Aortic smooth muscle cell (primary cell): ENCODE data around the gene SLC25A39. TPM values are rescaled to one million over a fixed set of nuclear protein-coding genes. Genes with fewer than 3 reads are reported as not detected.

ENCODE experiments used
- total RNA-seq: library from RNA; depleted of rRNA; stranded (reverse); fragments of >200 nt; gene quantifications from 2 replicates; pipeline ENCODE4 v1.2.3, GENCODE V29; 2014

Gene SLC25A39, protein sequence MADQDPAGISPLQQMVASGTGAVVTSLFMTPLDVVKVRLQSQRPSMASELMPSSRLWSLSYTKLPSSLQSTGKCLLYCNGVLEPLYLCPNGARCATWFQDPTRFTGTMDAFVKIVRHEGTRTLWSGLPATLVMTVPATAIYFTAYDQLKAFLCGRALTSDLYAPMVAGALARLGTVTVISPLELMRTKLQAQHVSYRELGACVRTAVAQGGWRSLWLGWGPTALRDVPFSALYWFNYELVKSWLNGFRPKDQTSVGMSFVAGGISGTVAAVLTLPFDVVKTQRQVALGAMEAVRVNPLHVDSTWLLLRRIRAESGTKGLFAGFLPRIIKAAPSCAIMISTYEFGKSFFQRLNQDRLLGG
- total RNA-seq, result 60.7 and 67.2 TPM in 2 replicates

DNA sequence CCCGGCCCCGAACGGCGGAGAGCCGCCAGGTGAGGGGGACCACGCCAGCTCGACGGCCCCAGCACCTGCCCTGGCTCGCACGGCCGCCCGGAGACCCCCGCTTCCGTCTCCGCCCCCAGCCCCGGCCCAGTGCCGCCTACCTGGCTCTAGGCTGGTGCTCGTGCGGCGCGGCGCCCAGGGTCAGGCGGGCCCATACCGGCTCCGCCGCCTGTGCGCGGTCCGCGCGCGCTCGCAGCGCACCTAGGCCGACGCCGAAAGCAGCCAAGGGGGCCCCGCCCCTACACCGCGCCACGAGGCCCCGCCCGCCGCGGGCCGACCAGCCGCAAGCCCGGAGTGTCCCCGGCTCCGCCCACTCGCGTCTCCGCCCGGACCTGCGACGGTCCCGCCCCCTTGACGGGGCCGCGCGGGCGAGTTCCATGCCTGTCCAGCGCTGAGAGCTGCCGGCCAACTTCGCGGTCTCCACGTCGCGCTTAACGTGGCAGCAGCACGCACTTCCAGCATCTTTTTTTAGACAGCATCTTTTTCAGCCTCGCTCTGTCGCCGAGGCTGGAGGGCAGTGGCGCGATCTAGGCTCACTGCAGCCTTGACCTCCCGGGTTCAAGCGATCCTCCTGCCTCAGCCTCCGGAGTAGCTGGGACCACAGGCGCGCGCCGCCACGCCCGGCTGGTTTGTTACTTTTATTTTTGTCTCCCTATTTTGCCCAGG lies at the start of gene SLC25A39:
Gene SLC25A39 (minus strand): TSS at position 253 of the 705 bp plus-strand sequence. CDS start 1,261 bp downstream, outside the sequence.

DNA sequence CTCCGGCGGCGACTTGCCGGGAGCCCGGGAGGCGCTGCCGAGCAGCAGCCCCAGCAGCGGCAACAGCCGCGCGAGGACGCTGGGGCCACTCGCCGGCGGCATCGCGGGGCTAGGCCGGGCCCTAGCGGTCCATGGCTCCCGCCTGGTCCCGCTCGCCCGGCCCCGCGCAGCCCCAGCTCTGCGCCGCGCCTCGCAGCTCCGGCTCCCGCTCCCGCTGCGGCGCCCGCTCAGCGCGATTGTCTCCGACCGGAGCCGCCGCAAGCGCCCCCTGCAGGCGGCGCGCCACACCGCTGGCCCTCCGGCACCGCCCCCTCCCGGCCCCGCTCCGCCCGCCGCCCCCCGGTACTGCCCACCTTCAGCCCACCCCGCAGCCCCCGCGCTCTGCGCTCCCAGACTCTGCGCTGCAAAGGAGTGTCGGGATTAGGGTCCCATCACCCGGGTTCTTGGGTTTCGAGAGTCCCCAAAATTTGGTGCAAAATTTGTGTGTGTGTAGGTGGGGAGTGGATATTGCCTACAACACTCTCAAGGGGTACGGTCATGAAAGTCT lies 39.1 kb upstream of the SLC25A39 start, which contains the start of gene FAM171A2:
Gene FAM171A2 (minus strand): TSS at position 241 of the 547 bp plus-strand sequence. CDS start 139 bp downstream, at position 102.

DNA sequence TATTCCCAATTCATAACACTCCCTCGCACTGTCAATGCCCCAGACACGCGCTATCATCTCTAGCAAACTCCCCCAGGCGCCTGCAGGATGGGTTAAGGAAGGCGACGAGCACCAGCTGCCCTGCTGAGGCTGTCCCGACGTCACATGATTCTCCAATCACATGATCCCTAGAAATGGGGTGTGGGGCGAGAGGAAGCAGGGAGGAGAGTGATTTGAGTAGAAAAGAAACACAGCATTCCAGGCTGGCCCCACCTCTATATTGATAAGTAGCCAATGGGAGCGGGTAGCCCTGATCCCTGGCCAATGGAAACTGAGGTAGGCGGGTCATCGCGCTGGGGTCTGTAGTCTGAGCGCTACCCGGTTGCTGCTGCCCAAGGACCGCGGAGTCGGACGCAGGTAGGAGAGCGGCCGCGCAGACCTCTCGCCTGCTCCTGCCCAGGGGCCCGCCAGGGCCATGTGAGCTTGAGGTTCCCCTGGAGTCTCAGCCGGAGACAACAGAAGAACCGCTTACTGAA lies 20.4 kb upstream of the SLC25A39 start, which contains the start of gene GRN:
Gene GRN (plus strand): TSS at position 364 of the 515 bp plus-strand sequence. CDS start 3,863 bp downstream, outside the sequence.

DNA sequence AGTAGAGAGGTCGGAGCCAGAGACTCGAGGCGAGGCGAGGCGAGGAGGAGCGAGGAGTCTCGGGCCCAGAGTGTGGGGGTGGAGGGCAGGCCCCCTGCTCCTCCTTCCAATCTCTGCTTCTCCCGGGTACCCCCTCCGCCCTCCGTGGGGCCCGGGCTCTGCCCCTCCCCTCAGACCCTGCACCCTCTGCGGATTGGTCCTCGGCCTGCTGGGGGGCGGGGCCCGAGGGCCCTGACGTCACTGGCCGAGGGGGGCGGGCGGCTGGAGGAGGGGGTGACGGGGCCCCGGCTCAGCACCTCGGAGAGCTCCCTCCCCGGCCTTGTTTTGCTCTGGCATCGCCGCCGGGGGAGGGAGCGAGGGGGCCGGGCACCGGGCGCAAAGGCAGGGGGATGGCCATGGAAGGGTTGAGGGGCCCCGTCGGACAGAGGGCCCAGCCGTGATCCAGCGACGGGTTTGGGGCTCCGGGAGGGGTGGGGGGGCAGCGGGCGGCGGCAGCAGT lies 16.3 kb downstream of the SLC25A39 start, which contains the start of gene RUNDC3A:
Gene RUNDC3A (plus strand): TSS at position 282 of the 499 bp plus-strand sequence. CDS start 232 bp downstream, outside the sequence.

Other genes with a start within 250 kb of the SLC25A39 start
- 51.0 and 88.3 TPM in 2 replicates for gene HDAC5, start 201.2 kb downstream of the SLC25A39 start, total RNA-seq
- gene HROB, start 182.9 kb downstream of the SLC25A39 start, total RNA-seq, result 1.1 and 2.2 TPM in 2 replicates
- gene ASB16, start 154.1 kb downstream of the SLC25A39 start, total RNA-seq, result 0.13 and 0.44 TPM in 2 replicates
- gene TMUB2, start 137.9 kb downstream of the SLC25A39 start, total RNA-seq, result 23.5 and 25.2 TPM in 2 replicates
- 31.8 and 32.4 TPM in 2 replicates for gene ATXN7L3, start 124.9 kb downstream of the SLC25A39 start, total RNA-seq
- 58.3 and 62.9 TPM in 2 replicates for gene UBTF, start 105.1 kb downstream of the SLC25A39 start, total RNA-seq
- not detected in 2 replicates for gene SLC4A1, start 56.7 kb downstream of the SLC25A39 start, total RNA-seq
- gene RUNDC3A, start 16.2 kb downstream of the SLC25A39 start, total RNA-seq, result 0.13 and 0.31 TPM in 2 replicates
- gene GRN, start 20.5 kb upstream of the SLC25A39 start, total RNA-seq, result 240 and 273 TPM in 2 replicates
- gene FAM171A2, start 39.0 kb upstream of the SLC25A39 start, total RNA-seq, result 0.79 and 0.81 TPM in 2 replicates
- under 0.01 TPM in 1 of 2 replicates, not detected in the other for gene ITGA2B, start 64.8 kb upstream of the SLC25A39 start, total RNA-seq
- 12.7 and 16.5 TPM in 2 replicates for gene GPATCH8, start 178.6 kb upstream of the SLC25A39 start, total RNA-seq
- gene FZD2, start 232.7 kb upstream of the SLC25A39 start, total RNA-seq, result 4.4 TPM in 2 replicates